ENCODE measurements around the gene TMOD2. TPM values are rescaled to one million over a fixed set of nuclear protein-coding genes. Genes with fewer than 3 reads are reported as not detected.
A peak's percentile ranks its signal among the peaks of the same experiment; 100 is the strongest.

Gene TMOD2
- total and polyA plus RNA-seq, 2 donors (not counting 1 experiment from before 2014, with no cell fraction given), result 7.0 to 11.2 TPM

DNA sequence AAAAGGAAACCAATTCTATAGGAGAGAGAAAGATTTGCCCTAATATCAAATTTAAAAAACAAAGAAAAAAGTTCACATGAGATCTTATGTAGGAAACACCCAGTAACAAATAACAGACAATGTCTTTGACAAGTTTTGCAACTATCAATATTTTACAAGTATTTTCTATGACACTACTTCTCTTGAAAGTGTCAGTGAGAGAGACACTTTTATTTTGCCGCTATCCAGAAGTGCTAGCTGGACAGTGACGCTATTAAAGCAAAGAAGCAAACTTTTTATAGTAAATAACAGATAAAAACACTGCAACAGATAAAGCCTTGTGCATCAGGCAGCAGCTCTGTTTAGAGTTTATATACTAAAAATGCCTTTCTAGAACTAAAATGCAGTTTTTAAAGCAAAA lies 27.2 kb upstream of the TMOD2 start:
- Histone ChIP-seq H3K36me3 (ENCODE audit: control insufficient read depth, insufficient read depth, low read length) (no peaks in the 10 kb centered on the region), H3K4me1 (ENCODE audit: control insufficient read depth, extremely low read depth, insufficient read depth, low read length) (peaks cover 11% of the 10 kb centered on the region), H3K4me2 (ENCODE audit: extremely low read depth, insufficient read depth, low read length) (no peak overlapping the region), H3K27me3 (ENCODE audit: control insufficient read depth, insufficient read depth, low read length) (no peaks in the 10 kb centered on the region), H3K9ac (ENCODE audit: insufficient read depth, low read length) (no peak overlapping the region), H3K27ac (ENCODE audit: insufficient read depth, low read length) (no peak overlapping the region), H3K9me3 (ENCODE audit: control insufficient read depth, insufficient read depth, low read depth, low read length) (no peaks in the 10 kb centered on the region), H3K4me3 (replicated peaks in 1 of 4; ENCODE audit: control extremely low read depth in 1 of 4, insufficient read depth in 1 of 4, low read depth in 3 of 4, low read length in 4 of 4) (no peak overlapping the region), H2AFZ (ENCODE audit: low read length) (no peak overlapping the region), H3K79me2 (ENCODE audit: control insufficient read depth, insufficient read depth, low read length) (no peaks in the 10 kb centered on the region), H4K20me1 (ENCODE audit: control insufficient read depth, extremely low read depth, insufficient read depth, low read length) (no peaks in the 10 kb centered on the region)
- DNase-seq (ENCODE audit: low read depth in 2 of 2), result no peak
- no peak for TF ChIP-seq EZH2 (IDR thresholded peaks at IDR 0.05; ENCODE audit: low read length, missing control alignments)
- TF ChIP-seq, protein P1, sequence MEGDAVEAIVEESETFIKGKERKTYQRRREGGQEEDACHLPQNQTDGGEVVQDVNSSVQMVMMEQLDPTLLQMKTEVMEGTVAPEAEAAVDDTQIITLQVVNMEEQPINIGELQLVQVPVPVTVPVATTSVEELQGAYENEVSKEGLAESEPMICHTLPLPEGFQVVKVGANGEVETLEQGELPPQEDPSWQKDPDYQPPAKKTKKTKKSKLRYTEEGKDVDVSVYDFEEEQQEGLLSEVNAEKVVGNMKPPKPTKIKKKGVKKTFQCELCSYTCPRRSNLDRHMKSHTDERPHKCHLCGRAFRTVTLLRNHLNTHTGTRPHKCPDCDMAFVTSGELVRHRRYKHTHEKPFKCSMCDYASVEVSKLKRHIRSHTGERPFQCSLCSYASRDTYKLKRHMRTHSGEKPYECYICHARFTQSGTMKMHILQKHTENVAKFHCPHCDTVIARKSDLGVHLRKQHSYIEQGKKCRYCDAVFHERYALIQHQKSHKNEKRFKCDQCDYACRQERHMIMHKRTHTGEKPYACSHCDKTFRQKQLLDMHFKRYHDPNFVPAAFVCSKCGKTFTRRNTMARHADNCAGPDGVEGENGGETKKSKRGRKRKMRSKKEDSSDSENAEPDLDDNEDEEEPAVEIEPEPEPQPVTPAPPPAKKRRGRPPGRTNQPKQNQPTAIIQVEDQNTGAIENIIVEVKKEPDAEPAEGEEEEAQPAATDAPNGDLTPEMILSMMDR (conservative IDR thresholded peaks at IDR 0.05 in 1 of 2, IDR thresholded peaks at IDR 0.05 in 1 of 2; ENCODE audit: low read depth in 1 of 2, low read length in 2 of 2), result no peak

DNA sequence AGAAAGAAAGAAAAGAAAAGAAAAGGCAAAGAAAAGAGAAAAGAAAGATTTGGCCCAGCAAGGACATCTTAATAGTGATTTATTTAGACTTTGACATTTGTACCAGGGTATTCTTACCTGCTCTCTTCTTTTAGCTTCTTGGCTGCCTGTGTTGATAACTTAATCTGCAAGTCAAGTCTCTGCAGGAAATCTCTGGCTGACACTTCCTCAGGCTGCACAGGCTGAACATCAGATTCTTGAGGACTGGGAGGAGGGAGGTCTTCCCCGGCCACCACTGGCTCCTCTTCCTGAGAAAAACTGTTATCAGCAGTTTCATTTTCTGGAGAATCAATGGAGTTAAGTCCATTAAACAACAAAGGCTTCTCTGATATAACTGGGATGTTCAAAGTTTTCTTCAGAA lies 26.7 kb upstream of the TMOD2 start:
- Histone ChIP-seq H3K9ac (ENCODE audit: insufficient read depth, low read length) (no peak overlapping the region), H3K4me2 (ENCODE audit: extremely low read depth, insufficient read depth, low read length) (no peak overlapping the region), H3K79me2 (ENCODE audit: control insufficient read depth, insufficient read depth, low read length) (no peaks in the 10 kb centered on the region), H3K27me3 (ENCODE audit: control insufficient read depth, insufficient read depth, low read length) (no peaks in the 10 kb centered on the region), H3K36me3 (ENCODE audit: control insufficient read depth, insufficient read depth, low read length) (no peaks in the 10 kb centered on the region), H4K20me1 (ENCODE audit: control insufficient read depth, extremely low read depth, insufficient read depth, low read length) (no peaks in the 10 kb centered on the region), H3K27ac (ENCODE audit: insufficient read depth, low read length) (no peak overlapping the region), H3K9me3 (ENCODE audit: control insufficient read depth, insufficient read depth, low read depth, low read length) (no peaks in the 10 kb centered on the region), H3K4me3 (replicated peaks in 1 of 4; ENCODE audit: control extremely low read depth in 1 of 4, insufficient read depth in 1 of 4, low read depth in 3 of 4, low read length in 4 of 4) (no peak overlapping the region), H3K4me1 (ENCODE audit: control insufficient read depth, extremely low read depth, insufficient read depth, low read length) (peaks cover 11% of the 10 kb centered on the region), H2AFZ (ENCODE audit: low read length) (no peak overlapping the region)
- TF ChIP-seq, protein P1 (conservative IDR thresholded peaks at IDR 0.05 in 1 of 2, IDR thresholded peaks at IDR 0.05 in 1 of 2; ENCODE audit: low read depth in 1 of 2, low read length in 2 of 2), result no peak
- DNase-seq (ENCODE audit: low read depth in 2 of 2), result no peak

DNA sequence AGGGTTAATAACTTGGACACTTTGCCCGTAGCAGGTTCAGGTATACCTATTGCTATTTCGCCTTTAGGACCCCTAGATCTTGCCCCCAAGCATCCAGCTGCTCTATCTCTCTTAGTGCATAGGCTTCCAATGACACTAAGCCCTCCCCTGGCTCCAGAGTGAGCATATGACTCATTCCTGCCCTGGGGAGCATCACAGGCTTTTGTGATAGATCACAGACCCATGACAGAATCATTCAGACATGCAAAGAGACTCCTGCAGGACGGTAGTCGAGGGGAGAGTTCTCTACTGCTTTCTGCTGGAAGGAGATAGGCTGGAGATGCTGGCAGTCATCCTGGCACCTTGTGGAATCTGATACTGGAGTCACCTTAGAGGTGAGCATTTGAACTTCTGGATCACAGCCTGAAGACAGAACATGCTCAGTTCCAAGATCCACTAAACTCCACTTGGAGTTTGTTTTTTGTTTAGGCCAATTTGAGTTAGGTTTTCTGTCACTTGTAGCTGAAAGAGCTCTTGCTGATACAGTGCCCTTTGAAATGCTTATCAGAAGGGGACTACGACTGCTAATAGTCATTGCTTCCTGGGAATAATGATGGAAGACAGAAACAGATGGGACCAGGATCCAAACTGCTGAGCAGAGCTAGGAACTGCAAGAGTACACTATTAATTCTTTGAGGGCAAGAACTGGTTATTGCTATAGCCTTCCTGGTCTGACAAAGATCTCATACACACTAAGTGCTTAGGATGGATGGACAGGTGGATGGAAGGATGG lies 24.9 kb upstream of the TMOD2 start:
- Histone ChIP-seq H3K27ac (ENCODE audit: insufficient read depth, low read length) (no peak overlapping the region), H3K4me3 (replicated peaks in 1 of 4; ENCODE audit: control extremely low read depth in 1 of 4, insufficient read depth in 1 of 4, low read depth in 3 of 4, low read length in 4 of 4) (no peak overlapping the region), H3K27me3 (ENCODE audit: control insufficient read depth, insufficient read depth, low read length) (no peaks in the 10 kb centered on the region), H4K20me1 (ENCODE audit: control insufficient read depth, extremely low read depth, insufficient read depth, low read length) (no peaks in the 10 kb centered on the region), H3K79me2 (ENCODE audit: control insufficient read depth, insufficient read depth, low read length) (no peaks in the 10 kb centered on the region), H3K9ac (ENCODE audit: insufficient read depth, low read length) (no peak overlapping the region), H3K4me1 (ENCODE audit: control insufficient read depth, extremely low read depth, insufficient read depth, low read length) (peaks cover 14% of the 10 kb centered on the region), H3K4me2 (ENCODE audit: extremely low read depth, insufficient read depth, low read length) (no peak overlapping the region), H3K9me3 (ENCODE audit: control insufficient read depth, insufficient read depth, low read depth, low read length) (no peaks in the 10 kb centered on the region), H2AFZ (ENCODE audit: low read length) (no peak overlapping the region), H3K36me3 (ENCODE audit: control insufficient read depth, insufficient read depth, low read length) (no peaks in the 10 kb centered on the region)
- DNase-seq (ENCODE audit: low read depth in 2 of 2), result peak; percentile 68 to 87
- TF ChIP-seq EZH2 (IDR thresholded peaks at IDR 0.05; ENCODE audit: low read length, missing control alignments), result no peak
- TF ChIP-seq, protein P1 (conservative IDR thresholded peaks at IDR 0.05 in 1 of 2, IDR thresholded peaks at IDR 0.05 in 1 of 2; ENCODE audit: low read depth in 1 of 2, low read length in 2 of 2), result peak in 1 of 2 donors; percentile 3

Data from fibroblast of lung (primary cell).